ENCODE results near the gene APEX2. TPM values are rescaled to one million over a fixed set of nuclear protein-coding genes. Genes with fewer than 3 reads are reported as not detected.

The APEX2 gene
- total RNA-seq, 1 donor = 6.5 TPM

- Histone ChIP-seq H3K27me3 (ENCODE audit: insufficient read depth, low read length) (no peaks in the 10 kb centered on the region), H3K79me2 (ENCODE audit: insufficient read depth, low read length) (no peaks in the 10 kb centered on the region), H2AFZ (ENCODE audit: low read length) (peak overlapping the region; percentile 3), H3K4me3 (ENCODE audit: insufficient read depth, low read length) (peak overlapping the region; percentile 2), H4K20me1 (ENCODE audit: insufficient read depth, low read length) (no peaks in the 10 kb centered on the region), H3K36me3 (ENCODE audit: insufficient read depth, low read length) (no peaks in the 10 kb centered on the region), H3K4me1 (ENCODE audit: insufficient read depth, low read length) (no peaks in the 10 kb centered on the region), H3K4me2 (ENCODE audit: insufficient read depth, low read length) (peak overlapping the region; percentile 34), H3K27ac (ENCODE audit: low read depth, low read length) (no peak overlapping the region), H3K9me3 (ENCODE audit: low read depth, low read length) (no peaks in the 10 kb centered on the region)
- DNase-seq (ENCODE audit: insufficient read length, low spot score, missing footprints) = no peak
- TF ChIP-seq CTCF (IDR thresholded peaks at IDR 0.05; ENCODE audit: extremely low read depth, low read depth, low read length) = no peak
Measured at GRCh38 chrX:55056820-55057674, 56.9 kb downstream of the APEX2 start.

DNA sequence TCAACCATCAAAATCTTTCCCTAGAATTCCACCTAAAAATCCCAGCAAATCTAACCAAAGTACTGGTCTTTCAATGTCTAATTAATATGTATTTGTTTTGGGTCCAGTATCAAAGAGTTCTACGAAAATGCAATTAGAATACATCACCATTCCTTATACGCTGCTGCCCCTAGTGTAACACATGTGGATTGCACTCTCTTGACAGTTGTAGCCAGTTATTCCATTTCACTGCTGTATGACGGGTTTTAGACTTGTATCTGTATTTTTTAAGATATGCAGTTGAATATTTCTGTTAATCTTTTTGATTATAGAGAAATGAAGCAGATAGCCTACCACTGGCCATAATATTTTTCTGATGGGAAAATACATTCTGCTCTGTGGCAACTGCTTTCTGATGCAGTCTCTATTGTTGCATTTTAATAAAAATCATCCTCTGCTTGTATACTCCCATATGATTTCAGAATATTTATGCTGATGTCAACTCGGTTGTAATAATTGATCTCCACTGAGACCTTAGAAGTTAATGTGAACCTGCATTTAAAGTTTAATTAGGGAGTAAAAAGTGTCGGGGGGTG lies 57.6 kb downstream of the APEX2 start:
- Histone ChIP-seq H3K27ac (ENCODE audit: low read depth, low read length) (no peak overlapping the region), H3K9me3 (ENCODE audit: low read depth, low read length) (no peaks in the 10 kb centered on the region), H2AFZ (ENCODE audit: low read length) (peak overlapping the region; percentile 3), H3K4me1 (ENCODE audit: insufficient read depth, low read length) (no peaks in the 10 kb centered on the region), H3K79me2 (ENCODE audit: insufficient read depth, low read length) (no peaks in the 10 kb centered on the region), H3K27me3 (ENCODE audit: insufficient read depth, low read length) (no peaks in the 10 kb centered on the region), H3K4me3 (ENCODE audit: insufficient read depth, low read length) (peak overlapping the region; percentile 2), H3K36me3 (ENCODE audit: insufficient read depth, low read length) (no peaks in the 10 kb centered on the region), H4K20me1 (ENCODE audit: insufficient read depth, low read length) (no peaks in the 10 kb centered on the region), H3K4me2 (ENCODE audit: insufficient read depth, low read length) (peak overlapping the region; percentile 34)
- TF ChIP-seq CTCF (IDR thresholded peaks at IDR 0.05; ENCODE audit: extremely low read depth, low read depth, low read length) = peak; percentile 82
- no peak for DNase-seq (ENCODE audit: insufficient read length, low spot score, missing footprints)

Other genes with a start within 250 kb of the APEX2 start
- not detected in 2 replicates for gene ITIH6, start 202.1 kb upstream of the APEX2 start, total RNA-seq
- gene MAGED2, start 192.6 kb upstream of the APEX2 start, total RNA-seq = 200 and 207 TPM in 2 replicates
- gene TRO, start 79.5 kb upstream of the APEX2 start, total RNA-seq = 22.4 and 25.6 TPM in 2 replicates
- gene PFKFB1, start 6.2 kb upstream of the APEX2 start, total RNA-seq = not detected in 2 replicates
- gene ALAS2, start 30.6 kb downstream of the APEX2 start, total RNA-seq = not detected in 2 replicates
- not detected in 2 replicates for gene PAGE2B, start 74.7 kb downstream of the APEX2 start, total RNA-seq
- gene PAGE2, start 88.7 kb downstream of the APEX2 start, total RNA-seq = not detected in 2 replicates
- gene PAGE5, start 220.0 kb downstream of the APEX2 start, total RNA-seq = not detected in 2 replicates